HG02885 (cell line): Measurements from ENCODE around the gene TP53BP2.

Experiments used
- ATAC-seq: cut with Tn5 transposase; IDR thresholded peaks from one replicate; pipeline ENCODE4 v1.9.1; 2021; ENCODE audit warnings: mild to moderate bottlenecking; ENCODE audit not compliant: unreplicated experiment, poor library complexity

TP53BP2 gene

GRCh38 chr1:223729906-223730305 is 115.8 kb downstream of the TP53BP2 start:
- no peak for ATAC-seq
